Caco-2 (cell line): ENCODE data around the gene GULP1. TPM values are rescaled to one million over a fixed set of nuclear protein-coding genes. Genes with fewer than 3 reads are reported as not detected.

Source experiments
- BruUV-seq: library from RNA; stranded (reverse); fragments of 400-500 nt; replicated peaks from 2 replicates; lab custom pipeline; 2021; lab: Mats Ljungman, UMichigan
- CTCF ChIA-PET: fragments of 300-600 bp; sonication (Branson Sonifier 250); formaldehyde crosslinking; loops from one replicate; lab custom pipeline; 2022; ENCODE audit warnings: antibody characterized with exemption; lab: Charles Lee
- POLR2A ChIA-PET: fragments of 300-600 bp; sonication (Branson Sonifier 250); formaldehyde crosslinking; loops from one replicate; lab custom pipeline; 2022; ENCODE audit warnings: antibody characterized with exemption; lab: Charles Lee
- DNase-seq, 2 experiments: peaks; one replicate each; pipeline versions ENCODE4 v3.0.0 to v3.0.0-alpha.2; 2020 to 2022
- H3K27me3 ChIP-seq: replicated peaks from 2 replicates; pipeline ENCODE4 v1.6.0; 2011; ENCODE audit warnings: low read length; ENCODE audit not compliant: control insufficient read depth, insufficient read depth
- H3K36me3 ChIP-seq: 2 replicates; pipeline ENCODE4 v1.5.1; 2011; ENCODE audit warnings: low read length; ENCODE audit not compliant: control insufficient read depth, insufficient read depth
- H3K4me1 ChIP-seq: fragments of 250-450 bp; sonication (Bioruptor Pico); 2 replicates; pipeline ENCODE4 v1.5.1; 2020; ENCODE audit warnings: mild to moderate bottlenecking
- H3K4me3 ChIP-seq: 2 replicates; pipeline ENCODE4 v1.5.1; 2011; ENCODE audit warnings: low read depth, mild to moderate bottlenecking, control low read depth, low read length
- H3K9me3 ChIP-seq: fragments of 250-450 bp; sonication (Bioruptor Pico); 2 replicates; pipeline ENCODE4 v1.5.1; 2020; ENCODE audit warnings: mild to moderate bottlenecking, moderate library complexity
- H3K27ac Mint-ChIP-seq: one replicate; pipeline ENCODE4 v1.8.0; 2022; ENCODE audit warnings: mixed read lengths; ENCODE audit not compliant: unreplicated experiment
- H3K27me3 Mint-ChIP-seq: one replicate; pipeline ENCODE4 v1.8.0; 2022; ENCODE audit warnings: mixed read lengths; ENCODE audit not compliant: insufficient read depth, unreplicated experiment
- H3K36me3 Mint-ChIP-seq: one replicate; pipeline ENCODE4 v1.8.0; 2022; ENCODE audit warnings: mild to moderate bottlenecking, mixed read lengths; ENCODE audit not compliant: insufficient read depth, unreplicated experiment
- H3K4me1 Mint-ChIP-seq: one replicate; pipeline ENCODE4 v1.8.0; 2022; ENCODE audit warnings: low read depth, mixed read lengths; ENCODE audit not compliant: unreplicated experiment
- H3K4me3 Mint-ChIP-seq: one replicate; pipeline ENCODE4 v1.8.0; 2022; ENCODE audit warnings: mild to moderate bottlenecking, moderate library complexity, mixed read lengths; ENCODE audit not compliant: unreplicated experiment
- H3K9me3 Mint-ChIP-seq: one replicate; pipeline ENCODE4 v1.8.0; 2022; ENCODE audit warnings: mixed read lengths; ENCODE audit not compliant: unreplicated experiment
- intact Hi-C: fragments of 100-400 bp; cut with micrococcal nuclease; formaldehyde crosslinking; loops from one replicate; pipeline ENCODE4 v1.10.0; 2022; ENCODE audit not compliant: unreplicated experiment
- total RNA-seq: library from RNA; stranded (reverse); gene quantifications from 2 replicates; pipeline ENCODE4 v1.2.3, GENCODE V29; 2022
- TF ChIP-seq, protein P1 (sequence below), 2 experiments: fragments of 200-600 bp in 1 of 2; IDR thresholded peaks; 1 replicate in 1 of 2; 2 replicates in 1 of 2; pipeline versions ENCODE4 v1.5.1 to v1.8.0; 2011 to 2022; ENCODE audit warnings: antibody characterized with exemption in 1 of 2, control low read depth in 1 of 2, inconsistent platforms in 1 of 2, low read depth in 1 of 2, low read length in 1 of 2, mild to moderate bottlenecking in 1 of 2, moderate library complexity in 1 of 2; ENCODE audit not compliant: insufficient read depth in 1 of 2, severe bottlenecking in 1 of 2, unreplicated experiment in 1 of 2

Gene GULP1
- total RNA-seq, 1 experiment from 2014 or later: 32.4 TPM

DNA sequence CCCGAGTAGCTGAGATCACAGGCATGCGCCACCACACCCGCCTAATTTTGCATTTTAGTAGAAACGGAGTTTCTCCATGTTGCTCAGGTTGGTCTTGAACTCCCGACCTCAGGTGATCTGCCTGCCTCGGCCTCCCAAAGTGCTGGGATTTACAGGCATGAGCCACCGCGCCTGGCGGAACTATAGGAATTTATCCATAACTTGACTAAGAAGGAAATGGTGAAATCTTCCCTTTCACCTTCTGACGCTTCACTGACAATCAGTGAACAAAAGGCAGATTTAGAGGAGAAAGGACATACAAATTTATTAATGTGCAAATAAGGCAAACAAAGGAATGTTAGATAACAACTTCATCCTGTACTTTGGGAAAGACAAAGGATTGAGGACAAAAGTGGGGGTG lies 15.4 kb upstream of the GULP1 start:
- no TSS peak for BruUV-seq
- TF ChIP-seq, protein P1, sequence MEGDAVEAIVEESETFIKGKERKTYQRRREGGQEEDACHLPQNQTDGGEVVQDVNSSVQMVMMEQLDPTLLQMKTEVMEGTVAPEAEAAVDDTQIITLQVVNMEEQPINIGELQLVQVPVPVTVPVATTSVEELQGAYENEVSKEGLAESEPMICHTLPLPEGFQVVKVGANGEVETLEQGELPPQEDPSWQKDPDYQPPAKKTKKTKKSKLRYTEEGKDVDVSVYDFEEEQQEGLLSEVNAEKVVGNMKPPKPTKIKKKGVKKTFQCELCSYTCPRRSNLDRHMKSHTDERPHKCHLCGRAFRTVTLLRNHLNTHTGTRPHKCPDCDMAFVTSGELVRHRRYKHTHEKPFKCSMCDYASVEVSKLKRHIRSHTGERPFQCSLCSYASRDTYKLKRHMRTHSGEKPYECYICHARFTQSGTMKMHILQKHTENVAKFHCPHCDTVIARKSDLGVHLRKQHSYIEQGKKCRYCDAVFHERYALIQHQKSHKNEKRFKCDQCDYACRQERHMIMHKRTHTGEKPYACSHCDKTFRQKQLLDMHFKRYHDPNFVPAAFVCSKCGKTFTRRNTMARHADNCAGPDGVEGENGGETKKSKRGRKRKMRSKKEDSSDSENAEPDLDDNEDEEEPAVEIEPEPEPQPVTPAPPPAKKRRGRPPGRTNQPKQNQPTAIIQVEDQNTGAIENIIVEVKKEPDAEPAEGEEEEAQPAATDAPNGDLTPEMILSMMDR (IDR thresholded peaks at IDR 0.05; ENCODE audit: insufficient read depth in 1 of 2, low read depth in 1 of 2, low read length in 1 of 2, severe bottlenecking in 1 of 2, unreplicated experiment in 1 of 2): no peak
- peaks cover 14% of the 10 kb centered on the region for H3K4me1 Mint-ChIP-seq

DNA sequence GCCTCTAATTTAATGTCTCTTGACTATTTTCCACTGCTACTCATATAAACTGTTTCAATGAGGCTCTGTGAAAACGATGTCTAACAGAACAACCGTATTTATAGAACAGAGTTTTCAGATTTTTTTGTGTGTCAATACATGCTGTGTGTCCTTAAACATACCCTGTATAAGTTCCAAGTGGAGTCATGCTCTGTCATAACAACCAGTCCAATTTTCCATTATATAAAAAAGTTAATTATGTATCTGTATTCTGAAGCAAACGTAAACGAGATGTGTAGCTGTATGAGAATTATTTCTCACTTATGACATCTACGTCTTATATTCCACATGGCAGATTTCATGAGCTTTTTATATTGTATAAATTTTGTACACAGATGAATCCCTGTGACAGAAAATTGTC lies 13.9 kb upstream of the GULP1 start:
- POLR2A ChIA-PET: no interaction called here
- H3K4me1 Mint-ChIP-seq: peaks cover 20% of the 10 kb centered on the region

More for the DNA sequence above, 15.4 kb upstream of the GULP1 start:
- Mint-ChIP-seq H3K36me3 (no peaks in the 10 kb centered on the region), H3K27ac (no peak overlapping the region), H3K9me3 (no peaks in the 10 kb centered on the region), H3K27me3 (peaks cover 10% of the 10 kb centered on the region), H3K4me3 (no peak overlapping the region)
- H3K36me3 ChIP-seq: no peaks in the 10 kb centered on the region
- H3K4me3 ChIP-seq: no peak overlapping the region
- ChIA-PET POLR2A (no interaction called here), CTCF (no interaction called here)
- intact Hi-C loops: no loop called here
- H3K27me3 ChIP-seq: no peaks in the 10 kb centered on the region; the same call in 1 of the 2 replicates
- H3K4me1 ChIP-seq: peaks cover 7% of the 10 kb centered on the region; the same call in 1 of the 2 replicates
- H3K9me3 ChIP-seq: no peaks in the 10 kb centered on the region
- no peak for DNase-seq

DNA sequence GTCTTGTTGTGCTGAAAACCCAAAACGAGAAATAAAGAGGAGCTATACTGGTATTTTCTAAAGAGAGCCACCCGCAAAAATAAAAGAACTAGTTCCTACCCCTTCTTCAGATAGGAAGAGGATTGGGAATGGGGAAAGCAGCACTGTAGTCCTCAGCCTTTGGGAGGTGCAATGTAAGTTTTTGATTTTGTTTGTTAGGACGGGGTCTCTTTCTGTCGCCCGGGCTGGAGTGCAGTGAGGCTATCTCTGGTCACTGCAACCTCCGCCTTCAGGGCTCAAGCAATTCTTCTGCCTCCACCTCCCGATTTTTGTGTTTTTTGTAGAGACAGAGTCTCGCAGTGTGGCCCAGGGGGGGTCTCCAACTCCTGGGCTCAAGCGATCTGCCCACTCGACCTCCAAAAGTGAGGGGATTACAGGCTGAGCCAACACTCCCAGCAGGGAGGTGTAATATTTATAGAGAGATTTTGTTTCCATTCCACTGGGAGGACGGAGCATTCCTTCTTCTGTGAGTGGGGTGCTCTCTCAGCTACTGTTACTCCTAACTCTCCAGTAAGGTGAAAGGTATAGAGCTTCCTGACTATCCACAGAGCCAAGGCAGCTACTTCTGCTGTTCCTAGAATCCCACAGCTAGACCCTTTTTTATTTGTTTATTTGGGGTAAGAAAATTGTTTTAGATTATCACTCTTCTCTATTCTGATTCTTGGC lies 13.1 kb upstream of the GULP1 start:
- intact Hi-C loops: no loop called here
- CTCF ChIA-PET: no interaction called here

More for the DNA sequence above, 13.9 kb upstream of the GULP1 start:
- Mint-ChIP-seq H3K27me3 (peaks cover 6% of the 10 kb centered on the region), H3K36me3 (no peaks in the 10 kb centered on the region), H3K4me3 (no peak overlapping the region), H3K9me3 (no peaks in the 10 kb centered on the region), H3K27ac (no peak overlapping the region)
- H3K4me3 ChIP-seq: no peak overlapping the region
- no peaks in the 10 kb centered on the region for H3K9me3 ChIP-seq
- H3K4me1 ChIP-seq: peaks cover 9% of the 10 kb centered on the region; the same call in 1 of the 2 replicates
- H3K36me3 ChIP-seq: no peaks in the 10 kb centered on the region
- intact Hi-C loops: no loop called here
- no peak for DNase-seq
- CTCF ChIA-PET: no interaction called here
- no TSS peak for BruUV-seq
- no peaks in the 10 kb centered on the region; the same call in 1 of the 2 replicates for H3K27me3 ChIP-seq
- TF ChIP-seq, protein P1 (IDR thresholded peaks at IDR 0.05; ENCODE audit: insufficient read depth in 1 of 2, low read depth in 1 of 2, low read length in 1 of 2, severe bottlenecking in 1 of 2, unreplicated experiment in 1 of 2): no peak

More for the DNA sequence above, 13.1 kb upstream of the GULP1 start:
- BruUV-seq: no TSS peak
- H3K4me1 Mint-ChIP-seq: peaks cover 20% of the 10 kb centered on the region
- Histone ChIP-seq H3K9me3 (no peaks in the 10 kb centered on the region), H3K4me1 (peaks cover 9% of the 10 kb centered on the region; the same call in 1 of the 2 replicates), H3K4me3 (no peak overlapping the region), H3K36me3 (no peaks in the 10 kb centered on the region), H3K27me3 (no peaks in the 10 kb centered on the region; the same call in 1 of the 2 replicates)
- H3K4me3 Mint-ChIP-seq: no peak overlapping the region
- no peak overlapping the region for H3K27ac Mint-ChIP-seq
- POLR2A ChIA-PET: interaction anchor here (1.0 kb wide), 1 partner anchor 13 kb away, joined by 4 read pairs; the partner anchor contains the start of gene GULP1
- no peaks in the 10 kb centered on the region for H3K9me3 Mint-ChIP-seq
- H3K36me3 Mint-ChIP-seq: no peaks in the 10 kb centered on the region
- no peak for DNase-seq
- no peaks in the 10 kb centered on the region for H3K27me3 Mint-ChIP-seq
- TF ChIP-seq, protein P1 (IDR thresholded peaks at IDR 0.05; ENCODE audit: insufficient read depth in 1 of 2, low read depth in 1 of 2, low read length in 1 of 2, severe bottlenecking in 1 of 2, unreplicated experiment in 1 of 2): no peak
